HG03354 (cell line): ENCODE measurements around the gene SOX13.
"Not testable (repeated sequence)": the region's sequence is repeated elsewhere in the genome, so short reads cannot be mapped to it uniquely, and the experiment has no call there.

Experiments used
- ATAC-seq: cut with Tn5 transposase; IDR thresholded peaks from one replicate; pipeline ENCODE4 v1.9.1; 2021; ENCODE audit warnings: mild to moderate bottlenecking; ENCODE audit not compliant: unreplicated experiment, poor library complexity, severe bottlenecking

The SOX13 gene

GRCh38 chr1:204083491-204083890 is 10.6 kb downstream of the SOX13 start:
- no peak for ATAC-seq

- ATAC-seq, result no peak
Observed at GRCh38 chr1:204084247-204084772, 11.4 kb downstream of the SOX13 start.

GRCh38 chr1:204085876-204086275 is 13.0 kb downstream of the SOX13 start:
- ATAC-seq, result no peak

GRCh38 chr1:204087181-204087892 is 14.4 kb downstream of the SOX13 start:
- no peak for ATAC-seq

- ATAC-seq, result no peak
Observed at GRCh38 chr1:204087893-204088528, 15.1 kb downstream of the SOX13 start.

GRCh38 chr1:204088596-204088995 is 15.7 kb downstream of the SOX13 start:
- ATAC-seq, result no peak

- no peak for ATAC-seq
Observed at GRCh38 chr1:204089044-204089751, 16.3 kb downstream of the SOX13 start.

GRCh38 chr1:204090132-204090531 is 17.2 kb downstream of the SOX13 start:
- not testable (repeated sequence) for ATAC-seq

GRCh38 chr1:204091066-204091465 is 18.2 kb downstream of the SOX13 start:
- no peak for ATAC-seq

GRCh38 chr1:204091787-204092312 is 18.9 kb downstream of the SOX13 start:
- ATAC-seq, result no peak

GRCh38 chr1:204092632-204093420 is 19.9 kb downstream of the SOX13 start:
- no peak for ATAC-seq

GRCh38 chr1:204093421-204093717 is 20.5 kb downstream of the SOX13 start:
- no peak for ATAC-seq

- ATAC-seq, result no peak
Observed at GRCh38 chr1:204093781-204094180, 20.9 kb downstream of the SOX13 start.

GRCh38 chr1:204094313-204094729 is 21.4 kb downstream of the SOX13 start:
- ATAC-seq, result no peak

- no peak for ATAC-seq
Observed at GRCh38 chr1:204094856-204095634, 22.1 kb downstream of the SOX13 start.

GRCh38 chr1:204096931-204097330 is 24.0 kb downstream of the SOX13 start:
- no peak for ATAC-seq

GRCh38 chr1:204098683-204099082 is 25.8 kb downstream of the SOX13 start:
- no peak for ATAC-seq

GRCh38 chr1:204099754-204100153 is 26.8 kb downstream of the SOX13 start:
- not testable (repeated sequence) for ATAC-seq

- ATAC-seq, result no peak
Observed at GRCh38 chr1:204102029-204102611, 29.2 kb downstream of the SOX13 start.
